ENCODE results near the gene PRKAA2.
"Not testable (repeated sequence)": the region's sequence is repeated elsewhere in the genome, so short reads cannot be mapped to it uniquely, and the experiment has no call there.

PRKAA2 gene

GRCh38 chr1:56644919-56645676, at the start of gene PRKAA2:
PRKAA2 (plus strand) TSS chr1:56645314; CDS start chr1:56645388, 74 bp downstream.
- Histone ChIP-seq H3K9me3 (ENCODE audit: low read length) (no peaks in the 10 kb centered on the region), H3K4me1 (ENCODE audit: insufficient read depth, low read length) (no peaks in the 10 kb centered on the region), H3K36me3 (ENCODE audit: insufficient read depth, low read length) (no peaks in the 10 kb centered on the region), H3K27me3 (ENCODE audit: control insufficient read depth in 1 of 2, insufficient read depth in 2 of 2, low read length in 2 of 2) (no peaks in the 10 kb centered on the region), H3K27ac (ENCODE audit: low read depth, low read length) (peak within 1 kb of the TSS; percentile 62), H3K4me3 (ENCODE audit: low read depth in 1 of 2, low read length in 2 of 2) (peak within 1 kb of the TSS; percentile 74 to 76), H3K9ac (ENCODE audit: low read length) (peak within 1 kb of the TSS; percentile 84)

- H3K4me3 ChIP-seq (ENCODE audit: low read depth in 1 of 2, low read length in 2 of 2); H3K9ac ChIP-seq (ENCODE audit: low read length); H3K4me1 ChIP-seq (ENCODE audit: insufficient read depth, low read length); H3K36me3 ChIP-seq (ENCODE audit: insufficient read depth, low read length); H3K27me3 ChIP-seq (ENCODE audit: control insufficient read depth in 1 of 2, insufficient read depth in 2 of 2, low read length in 2 of 2); H3K9me3 ChIP-seq (ENCODE audit: low read length); H3K27ac ChIP-seq (ENCODE audit: low read depth, low read length): not testable (repeated sequence)
These were observed 49.5 kb upstream of the PRKAA2 start for GRCh38 chr1:56595397-56596191.

- H3K27ac ChIP-seq (ENCODE audit: low read depth, low read length); H3K4me3 ChIP-seq (ENCODE audit: low read depth in 1 of 2, low read length in 2 of 2); H3K9ac ChIP-seq (ENCODE audit: low read length); H3K4me1 ChIP-seq (ENCODE audit: insufficient read depth, low read length); H3K36me3 ChIP-seq (ENCODE audit: insufficient read depth, low read length); H3K9me3 ChIP-seq (ENCODE audit: low read length); H3K27me3 ChIP-seq (ENCODE audit: control insufficient read depth in 1 of 2, insufficient read depth in 2 of 2, low read length in 2 of 2): not testable (repeated sequence)
These were observed 35.0 kb upstream of the PRKAA2 start for GRCh38 chr1:56610097-56610496.

- not testable (repeated sequence) for H3K4me3 ChIP-seq (ENCODE audit: low read depth in 1 of 2, low read length in 2 of 2); H3K9ac ChIP-seq (ENCODE audit: low read length); H3K36me3 ChIP-seq (ENCODE audit: insufficient read depth, low read length); H3K4me1 ChIP-seq (ENCODE audit: insufficient read depth, low read length); H3K27me3 ChIP-seq (ENCODE audit: control insufficient read depth in 1 of 2, insufficient read depth in 2 of 2, low read length in 2 of 2); H3K9me3 ChIP-seq (ENCODE audit: low read length); H3K27ac ChIP-seq (ENCODE audit: low read depth, low read length)
These were observed 34.3 kb upstream of the PRKAA2 start for GRCh38 chr1:56610770-56611169.

- H3K4me1 ChIP-seq (ENCODE audit: insufficient read depth, low read length) = no peaks in the 10 kb centered on the region
- H3K36me3 ChIP-seq (ENCODE audit: insufficient read depth, low read length) = no peaks in the 10 kb centered on the region
- no peak overlapping the region for H3K9ac ChIP-seq (ENCODE audit: low read length)
- H3K9me3 ChIP-seq (ENCODE audit: low read length) = no peaks in the 10 kb centered on the region
- H3K4me3 ChIP-seq (ENCODE audit: low read depth in 1 of 2, low read length in 2 of 2) = no peak overlapping the region
- H3K27ac ChIP-seq (ENCODE audit: low read depth, low read length) = no peak overlapping the region
- no peaks in the 10 kb centered on the region for H3K27me3 ChIP-seq (ENCODE audit: control insufficient read depth in 1 of 2, insufficient read depth in 2 of 2, low read length in 2 of 2)
These were observed 28.0 kb upstream of the PRKAA2 start for GRCh38 chr1:56617141-56617540.

- no peaks in the 10 kb centered on the region for H3K4me1 ChIP-seq (ENCODE audit: insufficient read depth, low read length)
These were observed 19.2 kb upstream of the PRKAA2 start for GRCh38 chr1:56625819-56626440.

GRCh38 chr1:56626546-56626945, 18.6 kb upstream of the PRKAA2 start:
- H3K27ac ChIP-seq (ENCODE audit: low read depth, low read length) = no peak overlapping the region
- no peaks in the 10 kb centered on the region for H3K36me3 ChIP-seq (ENCODE audit: insufficient read depth, low read length)
- no peaks in the 10 kb centered on the region for H3K27me3 ChIP-seq (ENCODE audit: control insufficient read depth in 1 of 2, insufficient read depth in 2 of 2, low read length in 2 of 2)
- H3K4me3 ChIP-seq (ENCODE audit: low read depth in 1 of 2, low read length in 2 of 2) = no peak overlapping the region
- H3K4me1 ChIP-seq (ENCODE audit: insufficient read depth, low read length) = no peaks in the 10 kb centered on the region
- H3K9ac ChIP-seq (ENCODE audit: low read length) = no peak overlapping the region
- no peaks in the 10 kb centered on the region for H3K9me3 ChIP-seq (ENCODE audit: low read length)

More at GRCh38 chr1:56625819-56626440, 19.2 kb upstream of the PRKAA2 start:
- Histone ChIP-seq H3K4me3 (ENCODE audit: low read depth in 1 of 2, low read length in 2 of 2) (no peak overlapping the region), H3K27ac (ENCODE audit: low read depth, low read length) (no peak overlapping the region), H3K36me3 (ENCODE audit: insufficient read depth, low read length) (no peaks in the 10 kb centered on the region), H3K27me3 (ENCODE audit: control insufficient read depth in 1 of 2, insufficient read depth in 2 of 2, low read length in 2 of 2) (no peaks in the 10 kb centered on the region), H3K9me3 (ENCODE audit: low read length) (no peaks in the 10 kb centered on the region), H3K9ac (ENCODE audit: low read length) (no peak overlapping the region)

- H3K9me3 ChIP-seq (ENCODE audit: low read length) = no peaks in the 10 kb centered on the region
- no peak overlapping the region for H3K27ac ChIP-seq (ENCODE audit: low read depth, low read length)
- no peaks in the 10 kb centered on the region for H3K4me1 ChIP-seq (ENCODE audit: insufficient read depth, low read length)
- no peak overlapping the region for H3K4me3 ChIP-seq (ENCODE audit: low read depth in 1 of 2, low read length in 2 of 2)
- H3K9ac ChIP-seq (ENCODE audit: low read length) = no peak overlapping the region
- H3K36me3 ChIP-seq (ENCODE audit: insufficient read depth, low read length) = no peaks in the 10 kb centered on the region
- no peaks in the 10 kb centered on the region for H3K27me3 ChIP-seq (ENCODE audit: control insufficient read depth in 1 of 2, insufficient read depth in 2 of 2, low read length in 2 of 2)
These were observed 18.0 kb upstream of the PRKAA2 start for GRCh38 chr1:56627019-56627635.

GRCh38 chr1:56627636-56628039, 17.5 kb upstream of the PRKAA2 start:
- no peaks in the 10 kb centered on the region for H3K4me1 ChIP-seq (ENCODE audit: insufficient read depth, low read length)
- H3K27ac ChIP-seq (ENCODE audit: low read depth, low read length) = no peak overlapping the region
- no peak overlapping the region for H3K4me3 ChIP-seq (ENCODE audit: low read depth in 1 of 2, low read length in 2 of 2)
- no peaks in the 10 kb centered on the region for H3K27me3 ChIP-seq (ENCODE audit: control insufficient read depth in 1 of 2, insufficient read depth in 2 of 2, low read length in 2 of 2)
- no peak overlapping the region for H3K9ac ChIP-seq (ENCODE audit: low read length)
- no peaks in the 10 kb centered on the region for H3K9me3 ChIP-seq (ENCODE audit: low read length)
- no peaks in the 10 kb centered on the region for H3K36me3 ChIP-seq (ENCODE audit: insufficient read depth, low read length)

- Histone ChIP-seq H3K9ac (ENCODE audit: low read length) (no peak overlapping the region), H3K27ac (ENCODE audit: low read depth, low read length) (no peak overlapping the region)
These were observed 14.3 kb upstream of the PRKAA2 start for GRCh38 chr1:56630786-56631185.

GRCh38 chr1:56631901-56632300, 13.2 kb upstream of the PRKAA2 start:
- no peaks in the 10 kb centered on the region for H3K9me3 ChIP-seq (ENCODE audit: low read length)
- H3K4me3 ChIP-seq (ENCODE audit: low read depth in 1 of 2, low read length in 2 of 2) = no peak overlapping the region
- no peak overlapping the region for H3K27ac ChIP-seq (ENCODE audit: low read depth, low read length)
- H3K4me1 ChIP-seq (ENCODE audit: insufficient read depth, low read length) = no peaks in the 10 kb centered on the region
- no peaks in the 10 kb centered on the region for H3K36me3 ChIP-seq (ENCODE audit: insufficient read depth, low read length)
- H3K27me3 ChIP-seq (ENCODE audit: control insufficient read depth in 1 of 2, insufficient read depth in 2 of 2, low read length in 2 of 2) = no peaks in the 10 kb centered on the region
- H3K9ac ChIP-seq (ENCODE audit: low read length) = no peak overlapping the region

More at GRCh38 chr1:56630786-56631185, 14.3 kb upstream of the PRKAA2 start:
- Histone ChIP-seq H3K27me3 (ENCODE audit: control insufficient read depth in 1 of 2, insufficient read depth in 2 of 2, low read length in 2 of 2) (no peaks in the 10 kb centered on the region), H3K4me1 (ENCODE audit: insufficient read depth, low read length) (no peaks in the 10 kb centered on the region), H3K36me3 (ENCODE audit: insufficient read depth, low read length) (no peaks in the 10 kb centered on the region), H3K4me3 (ENCODE audit: low read depth in 1 of 2, low read length in 2 of 2) (no peak overlapping the region), H3K9me3 (ENCODE audit: low read length) (no peaks in the 10 kb centered on the region)

All from muscle layer of colon (tissue), 2 donors.